Measurements from ENCODE around the gene CFAP58. TPM values are rescaled to one million over a fixed set of nuclear protein-coding genes. Genes with fewer than 3 reads are reported as not detected.

The CFAP58 gene
- total and polyA plus RNA-seq, 2 of the 13 experiments (the other 11 are each of a cell fraction or from before 2014, with no cell fraction given) = 0.03 TPM; not detected in 1

DNA sequence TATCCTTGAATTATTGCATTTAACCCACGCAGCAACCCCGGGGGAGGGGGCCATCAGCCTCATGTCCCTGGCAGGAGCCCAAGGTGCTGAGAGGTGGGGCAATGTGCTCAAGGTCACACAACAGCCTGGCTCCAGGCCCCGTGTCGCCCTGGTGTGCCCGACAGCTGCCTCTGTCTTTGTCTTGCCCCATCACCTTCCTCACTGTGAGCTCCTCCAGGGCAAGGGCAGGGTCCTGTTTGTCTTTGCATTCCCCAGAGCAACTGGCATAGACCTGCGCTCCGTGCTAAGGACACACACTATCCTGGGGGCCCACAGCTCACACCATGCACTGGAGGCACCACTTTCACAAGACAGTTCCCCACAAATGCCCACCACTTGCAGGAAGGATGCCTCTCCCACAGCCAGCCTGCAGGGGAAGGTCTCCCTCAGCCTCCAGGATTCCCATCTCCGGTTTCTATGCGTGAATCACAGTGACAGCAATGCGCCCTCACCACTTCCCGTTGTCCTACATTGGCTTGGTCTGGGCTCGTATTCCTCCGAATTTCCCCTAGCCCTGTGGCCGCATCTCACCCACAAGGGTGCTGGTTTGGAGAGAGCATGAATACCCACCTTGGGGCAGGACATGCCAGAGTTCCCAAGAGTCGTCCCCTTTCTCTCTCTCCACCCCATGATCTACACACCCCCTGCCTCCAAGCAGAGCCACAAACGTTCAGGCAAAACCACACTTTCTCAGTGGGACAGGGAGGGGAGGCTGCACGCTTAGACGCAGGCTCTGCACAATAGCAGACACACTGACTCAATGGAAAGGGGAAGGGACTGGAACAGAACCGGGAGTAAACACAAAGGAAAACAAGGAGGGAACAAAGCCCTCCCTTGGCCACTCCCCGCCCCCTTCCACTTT lies 25.6 kb upstream of the CFAP58 start (continued):
- peak; percentile 45 for TF ChIP-seq ZNF687 (CRISPR knock-in tag; IDR thresholded peaks at IDR 0.05)
- TF ChIP-seq, protein P1, sequence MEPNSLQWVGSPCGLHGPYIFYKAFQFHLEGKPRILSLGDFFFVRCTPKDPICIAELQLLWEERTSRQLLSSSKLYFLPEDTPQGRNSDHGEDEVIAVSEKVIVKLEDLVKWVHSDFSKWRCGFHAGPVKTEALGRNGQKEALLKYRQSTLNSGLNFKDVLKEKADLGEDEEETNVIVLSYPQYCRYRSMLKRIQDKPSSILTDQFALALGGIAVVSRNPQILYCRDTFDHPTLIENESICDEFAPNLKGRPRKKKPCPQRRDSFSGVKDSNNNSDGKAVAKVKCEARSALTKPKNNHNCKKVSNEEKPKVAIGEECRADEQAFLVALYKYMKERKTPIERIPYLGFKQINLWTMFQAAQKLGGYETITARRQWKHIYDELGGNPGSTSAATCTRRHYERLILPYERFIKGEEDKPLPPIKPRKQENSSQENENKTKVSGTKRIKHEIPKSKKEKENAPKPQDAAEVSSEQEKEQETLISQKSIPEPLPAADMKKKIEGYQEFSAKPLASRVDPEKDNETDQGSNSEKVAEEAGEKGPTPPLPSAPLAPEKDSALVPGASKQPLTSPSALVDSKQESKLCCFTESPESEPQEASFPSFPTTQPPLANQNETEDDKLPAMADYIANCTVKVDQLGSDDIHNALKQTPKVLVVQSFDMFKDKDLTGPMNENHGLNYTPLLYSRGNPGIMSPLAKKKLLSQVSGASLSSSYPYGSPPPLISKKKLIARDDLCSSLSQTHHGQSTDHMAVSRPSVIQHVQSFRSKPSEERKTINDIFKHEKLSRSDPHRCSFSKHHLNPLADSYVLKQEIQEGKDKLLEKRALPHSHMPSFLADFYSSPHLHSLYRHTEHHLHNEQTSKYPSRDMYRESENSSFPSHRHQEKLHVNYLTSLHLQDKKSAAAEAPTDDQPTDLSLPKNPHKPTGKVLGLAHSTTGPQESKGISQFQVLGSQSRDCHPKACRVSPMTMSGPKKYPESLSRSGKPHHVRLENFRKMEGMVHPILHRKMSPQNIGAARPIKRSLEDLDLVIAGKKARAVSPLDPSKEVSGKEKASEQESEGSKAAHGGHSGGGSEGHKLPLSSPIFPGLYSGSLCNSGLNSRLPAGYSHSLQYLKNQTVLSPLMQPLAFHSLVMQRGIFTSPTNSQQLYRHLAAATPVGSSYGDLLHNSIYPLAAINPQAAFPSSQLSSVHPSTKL (CRISPR knock-in tag; IDR thresholded peaks at IDR 0.05) = 0 out of 2 replicates have a peak, but pooled peaks have one; percentile 13
- TF ChIP-seq ZNF652 (CRISPR knock-in tag; IDR thresholded peaks at IDR 0.05; ENCODE audit: borderline replicate concordance, low read depth) = 0 out of 2 replicates have a peak, but pooled peaks have one; percentile 55
- no peak for TF ChIP-seq PBX3 (CRISPR knock-in tag; IDR thresholded peaks at IDR 0.05; ENCODE audit: borderline replicate concordance)
- 0 out of 2 replicates have a peak, but pooled peaks have one; percentile 49 for TF ChIP-seq HOXA7 (CRISPR knock-in tag; IDR thresholded peaks at IDR 0.05)
- no peak for TF ChIP-seq ZNF350 (CRISPR knock-in tag; IDR thresholded peaks at IDR 0.05; ENCODE audit: borderline replicate concordance, low read depth)
- TF ChIP-seq TEAD3 (CRISPR knock-in tag; optimal IDR thresholded peaks at IDR 0.05; ENCODE audit: borderline replicate concordance) = peak; percentile 49
- no peak for TF ChIP-seq SOX13 (IDR thresholded peaks at IDR 0.05)
- TF ChIP-seq SOX13 (CRISPR knock-in tag; conservative IDR thresholded peaks at IDR 0.05 in 1 of 2, IDR thresholded peaks at IDR 0.05 in 1 of 2) = peak in 1 of 2 experiments; percentile 35; a peak in 1 of 4 replicates
- TF ChIP-seq ZNF224 (CRISPR knock-in tag; IDR thresholded peaks at IDR 0.05) = no peak
